Endometrial microvascular endothelial cells (primary cell): ENCODE results near the gene ADPRS. TPM values are rescaled to one million over a fixed set of nuclear protein-coding genes. Genes with fewer than 3 reads are reported as not detected.

Source experiments
- in situ Hi-C: cut with HindIII; loops from 2 replicates; pipeline ENCODE4 v1.10.0; 2017; ENCODE audit warnings: low sequenced_read_pairs, low pct_unique_long_range_greater_than_20kb; ENCODE audit errors: inconsistent ontology term
- total RNA-seq: library from RNA; depleted of rRNA; stranded (reverse); fragments of >200 nt; gene quantifications from one replicate; pipeline ENCODE4 v1.2.3, GENCODE V29; 2015; ENCODE audit errors: inconsistent ontology term

ADPRS gene
- total RNA-seq, 1 donor from 2014 or later: 59.1 TPM

GRCh38 chr1:36098650-36099365, 10.1 kb downstream of the ADPRS start:
- in situ Hi-C loops: no loop called here

- in situ Hi-C loops: no loop called here
Measured at GRCh38 chr1:36099681-36100341, 11.1 kb downstream of the ADPRS start.

GRCh38 chr1:36100376-36100775, 11.7 kb downstream of the ADPRS start:
- in situ Hi-C loops: no loop called here

DNA sequence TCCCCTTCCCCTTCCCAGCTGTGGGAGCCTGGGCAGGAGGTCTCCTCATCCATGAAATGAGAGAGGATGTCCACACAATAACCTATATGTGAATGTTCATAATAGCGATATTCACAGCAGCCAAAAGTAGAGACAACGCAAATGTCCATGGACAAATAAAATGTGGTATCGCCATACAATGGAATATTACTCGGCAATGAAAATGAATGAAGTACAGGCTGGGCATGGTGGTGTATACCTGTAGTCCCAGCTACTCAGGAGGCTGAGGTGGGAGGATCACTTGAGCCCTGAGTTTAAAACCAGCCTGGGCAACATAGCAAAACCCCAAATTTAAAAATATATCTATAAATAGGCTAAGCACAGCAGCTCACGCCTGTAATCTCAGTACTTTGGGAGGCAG, 12.9 kb downstream of the ADPRS start:
- in situ Hi-C loops: no loop called here

GRCh38 chr1:36106269-36106668, 17.6 kb downstream of the ADPRS start:
- in situ Hi-C loops: no loop called here

DNA sequence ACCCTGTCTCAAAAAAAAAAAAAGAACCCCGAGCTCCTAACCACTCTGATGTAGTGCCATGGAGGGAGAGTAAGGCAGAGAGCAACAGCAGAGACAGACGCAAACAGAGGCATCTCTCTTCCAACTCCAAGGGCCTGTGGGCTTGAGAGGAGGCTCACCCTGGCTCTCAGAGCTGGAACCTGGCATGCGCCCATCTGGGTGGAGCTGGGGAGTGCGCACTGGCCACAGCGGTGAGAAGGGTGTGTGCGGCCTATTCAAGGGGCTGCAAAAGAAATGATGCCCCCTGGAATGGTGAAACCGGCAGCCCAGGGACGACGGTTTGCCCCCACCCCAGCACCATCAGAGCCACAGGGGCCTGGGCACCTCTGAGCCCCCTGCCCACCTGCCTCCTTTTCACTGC, 18.7 kb downstream of the ADPRS start:
- in situ Hi-C loops: no loop called here

GRCh38 chr1:36108314-36108713, 19.6 kb downstream of the ADPRS start:
- in situ Hi-C loops: no loop called here

DNA sequence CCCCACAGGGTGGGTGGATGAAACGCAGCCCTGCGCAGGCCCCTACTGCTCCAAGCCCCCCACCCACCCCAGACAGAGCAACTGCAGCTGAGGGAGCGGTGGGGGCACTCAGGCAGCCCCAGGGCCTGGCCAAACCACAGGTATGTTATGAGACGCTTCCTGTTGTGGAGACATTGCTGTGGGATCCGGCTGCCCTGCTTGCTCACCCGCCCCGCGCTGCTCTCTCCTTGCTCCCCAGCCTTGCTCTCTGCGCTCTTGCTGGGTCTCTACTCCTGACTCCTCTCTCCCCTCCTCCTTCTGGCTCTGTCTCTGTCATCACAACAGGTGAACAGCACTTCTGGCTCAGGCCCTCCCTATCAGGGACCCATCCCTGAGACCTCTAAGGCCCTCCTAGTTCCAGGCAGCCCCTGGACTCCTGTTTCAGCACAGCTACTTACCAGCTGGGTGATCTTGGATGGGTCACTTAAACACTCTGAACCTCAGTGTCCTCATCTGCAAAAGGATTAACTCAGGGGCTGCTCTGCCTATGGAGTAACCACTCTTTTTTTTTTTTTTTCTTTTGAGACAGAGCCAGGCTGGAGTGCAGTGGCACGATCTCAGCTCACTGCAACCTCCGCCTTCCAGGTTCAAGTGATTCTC, 20.5 kb downstream of the ADPRS start:
- in situ Hi-C loops: no loop called here

- in situ Hi-C loops: no loop called here
Measured at GRCh38 chr1:36111151-36111550, 22.5 kb downstream of the ADPRS start.

GRCh38 chr1:36112823-36113222, 24.1 kb downstream of the ADPRS start:
- in situ Hi-C loops: no loop called here

DNA sequence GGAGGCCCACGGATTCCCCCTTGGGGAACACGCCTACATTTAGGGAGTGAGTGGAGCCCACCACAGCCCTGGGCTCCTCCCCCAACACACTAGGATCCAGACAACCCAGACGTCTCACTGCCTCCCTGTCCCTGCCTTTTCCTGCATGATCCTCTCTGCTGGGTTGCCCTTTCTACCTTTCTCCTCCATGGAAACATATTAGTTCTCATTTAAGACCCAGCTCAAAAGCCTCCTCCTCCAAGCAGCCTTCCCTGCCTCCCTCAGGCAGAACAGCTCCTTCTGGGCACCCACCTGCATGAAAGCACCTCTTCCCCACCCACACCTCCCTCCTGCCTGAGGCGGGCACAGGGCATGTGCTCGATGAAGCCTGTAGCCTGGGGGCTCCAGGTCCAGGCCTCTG, 25.7 kb downstream of the ADPRS start:
- in situ Hi-C loops: no loop called here

DNA sequence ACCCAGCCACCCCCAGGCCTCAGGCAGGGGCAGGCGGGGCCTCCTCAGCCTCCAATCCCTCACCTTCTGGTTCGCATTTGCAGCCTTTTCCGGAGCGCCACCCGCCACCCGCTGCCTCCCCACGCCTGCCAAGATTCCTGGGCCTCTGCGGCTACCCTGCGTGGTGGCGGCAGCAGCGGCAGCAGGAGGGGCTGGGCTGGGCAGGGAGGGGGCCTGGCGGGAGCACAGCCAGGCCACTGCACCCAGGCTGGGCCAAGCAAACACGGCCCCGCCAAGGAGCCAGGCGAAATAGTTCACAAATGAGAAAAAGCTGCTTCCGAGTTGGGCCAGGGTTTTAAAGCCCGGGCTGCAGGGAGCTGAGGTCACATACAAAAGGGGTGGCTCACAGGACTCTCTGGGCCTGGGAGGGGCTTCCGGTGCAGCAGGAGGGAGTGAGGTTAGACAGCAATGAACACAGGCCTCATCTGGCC, 26.5 kb downstream of the ADPRS start:
- in situ Hi-C loops: no loop called here

DNA sequence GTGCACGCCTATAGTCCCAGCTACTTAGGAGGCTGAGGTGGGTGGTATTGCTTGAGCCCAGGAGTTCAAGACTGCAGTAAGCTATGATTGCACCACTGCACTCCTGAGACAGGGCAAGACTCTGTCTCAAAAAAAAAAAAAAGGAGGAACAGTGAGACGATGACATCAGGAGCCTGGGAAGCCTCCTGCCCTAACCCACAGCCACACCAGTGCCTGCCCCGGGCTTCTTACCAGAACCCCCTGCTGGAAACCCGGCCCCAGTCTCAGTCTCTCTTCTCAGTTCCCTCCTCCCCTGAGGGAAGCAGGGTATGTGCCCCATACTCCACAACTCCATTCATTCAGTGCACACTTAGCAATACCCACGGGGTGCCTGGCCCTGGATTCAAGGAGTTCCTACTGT, 27.2 kb downstream of the ADPRS start:
- in situ Hi-C loops: no loop called here

- in situ Hi-C loops: no loop called here
Measured at GRCh38 chr1:36116901-36117300, 28.2 kb downstream of the ADPRS start.

DNA sequence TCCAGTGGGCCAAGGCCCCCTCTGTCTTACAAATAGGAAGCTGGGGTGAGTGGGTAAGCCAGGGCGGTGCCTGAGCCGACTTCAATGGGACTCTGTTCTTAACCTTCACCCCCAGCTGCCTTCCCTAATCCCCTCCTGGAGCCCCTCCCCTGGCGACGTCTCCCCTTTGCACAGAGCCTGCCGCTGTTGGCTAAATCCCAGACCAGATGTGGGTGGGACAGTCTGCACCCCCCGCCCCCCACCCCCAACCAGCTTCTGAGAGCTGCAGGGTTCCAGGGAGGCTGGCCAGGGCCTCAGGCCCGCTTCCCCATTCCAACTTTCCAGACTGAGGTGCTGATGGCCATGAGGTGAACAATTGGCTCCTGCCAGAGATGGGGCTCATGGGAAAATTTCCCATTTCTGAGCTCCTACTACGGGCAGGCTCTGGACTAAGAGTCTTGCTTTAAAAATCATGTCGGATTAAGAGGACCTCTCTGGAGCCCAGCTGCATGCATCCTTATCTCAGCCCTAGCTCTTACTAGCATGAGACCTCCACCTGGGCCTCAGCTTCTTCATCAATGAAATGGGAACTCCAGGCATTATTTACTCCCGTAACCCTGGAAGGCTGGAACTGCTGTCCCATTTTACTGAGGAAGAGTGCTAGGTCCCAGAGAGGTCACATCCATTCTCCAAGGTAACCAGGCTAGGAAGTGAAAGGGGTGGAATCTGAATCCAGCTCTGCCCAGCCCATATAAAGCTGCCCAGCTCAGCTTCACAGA, 29.9 kb downstream of the ADPRS start:
- in situ Hi-C loops: no loop called here

DNA sequence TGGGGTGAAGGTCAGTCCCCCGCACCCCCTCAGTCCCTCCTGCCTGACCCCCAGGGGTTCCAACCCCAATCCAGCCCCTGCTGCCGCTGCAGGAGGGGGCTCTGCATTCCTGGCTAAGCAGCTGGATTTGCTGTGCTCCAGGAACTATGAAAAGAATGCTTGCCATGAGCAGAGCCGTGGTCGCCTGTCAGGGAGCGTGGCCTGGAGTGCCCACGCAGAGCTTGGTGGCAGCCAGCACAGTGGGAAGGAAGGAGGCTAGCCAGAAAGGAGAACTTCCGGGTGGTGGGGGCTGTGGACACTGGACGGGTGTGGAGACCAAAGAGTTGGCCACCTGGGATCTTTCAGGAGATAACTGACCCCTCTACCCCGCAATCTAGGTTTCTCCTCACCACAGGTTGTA, 30.8 kb downstream of the ADPRS start:
- in situ Hi-C loops: no loop called here

DNA sequence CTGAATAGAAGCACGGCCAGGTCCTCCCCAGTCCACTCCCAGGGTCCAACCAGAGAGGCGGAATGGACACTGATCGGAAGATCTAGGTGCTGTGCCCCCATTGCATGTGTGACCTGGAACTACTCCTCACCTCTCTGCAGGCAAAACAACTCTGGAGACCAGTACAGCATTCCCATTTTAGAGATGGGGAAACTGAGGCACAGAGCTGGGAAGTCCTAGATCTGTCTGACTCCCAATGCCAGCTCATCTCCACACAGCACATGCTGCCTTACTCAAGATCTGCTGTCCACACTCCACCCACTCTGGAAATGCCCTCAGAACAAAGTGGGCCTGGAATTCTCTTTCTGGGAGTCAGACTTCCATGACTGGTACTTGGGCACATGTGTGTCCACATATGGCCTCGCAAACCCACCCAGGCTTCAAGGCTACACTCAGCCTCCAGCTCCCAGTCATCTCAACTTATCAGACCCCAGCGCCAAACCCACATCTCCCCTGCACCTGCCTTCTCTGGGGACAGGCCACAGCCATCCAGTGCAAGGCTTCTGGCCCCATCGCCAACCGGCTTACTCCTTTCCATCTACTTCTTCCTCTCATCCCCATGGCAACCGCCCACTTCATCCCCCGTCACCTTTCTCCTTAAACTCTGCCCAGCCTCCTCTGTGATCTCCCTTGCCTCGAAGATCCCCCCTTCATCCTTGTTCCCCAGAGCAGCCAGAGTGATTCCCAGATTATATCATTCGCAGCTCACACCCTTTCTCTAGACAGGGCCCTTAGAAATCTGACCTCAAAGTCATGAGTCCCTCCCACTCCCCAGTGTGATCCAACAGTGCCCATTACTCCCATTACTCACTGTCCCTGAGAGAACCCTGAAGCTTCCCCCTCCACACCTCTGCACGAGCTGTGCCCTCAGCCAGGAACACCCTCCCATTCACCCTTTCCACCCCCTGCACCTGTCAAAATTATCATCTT, 33.7 kb downstream of the ADPRS start:
- in situ Hi-C loops: no loop called here

DNA sequence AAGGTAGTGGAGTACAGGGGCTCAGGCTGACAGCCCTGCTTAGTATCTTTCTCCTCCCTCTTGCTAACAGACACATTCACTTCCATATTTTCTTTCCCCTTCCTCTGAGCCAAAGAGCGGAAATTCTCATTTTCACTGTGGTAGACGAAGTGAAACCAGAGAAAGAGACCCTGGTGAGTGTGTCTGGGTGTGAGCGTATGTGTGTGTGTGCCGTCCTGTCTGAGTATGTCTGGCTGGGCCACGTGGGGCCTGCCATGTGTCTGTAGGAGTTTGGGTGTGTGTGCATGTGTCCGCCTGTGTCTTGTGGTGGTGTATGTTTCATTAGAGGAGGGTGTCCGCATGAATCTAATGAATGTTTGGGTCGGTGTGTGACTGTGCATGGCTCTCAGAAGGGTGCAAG, 34.7 kb downstream of the ADPRS start:
- in situ Hi-C loops: no loop called here
